CD14-positive monocyte (primary cell): ENCODE results near the gene ARHGAP44. TPM values are rescaled to one million over a fixed set of nuclear protein-coding genes. Genes with fewer than 3 reads are reported as not detected.

Experiments
- DNase-seq, 3 donors: peaks; one replicate each; pipeline ENCODE4 v3.0.0-alpha.2; 2011 to 2022
- H2AFZ ChIP-seq: 2 replicates; pipeline ENCODE4 v1.6.0; 2012; ENCODE audit warnings: mild to moderate bottlenecking, low read depth, low read length, inconsistent platforms; ENCODE audit not compliant: insufficient read depth, poor library complexity, severe bottlenecking
- H3K27ac ChIP-seq, 2 donors: 1 replicate in 1 of 2; 2 replicates in 1 of 2; pipeline ENCODE4 v1.5.1; 2012 to 2013; ENCODE audit warnings: low read length in 2 of 2, control low read depth in 1 of 2, inconsistent platforms in 1 of 2, low read depth in 1 of 2, mild to moderate bottlenecking in 1 of 2
- H3K27me3 ChIP-seq, 2 donors: one replicate each; pipeline versions ENCODE4 v1.6.0 to v1.6.1; 2011 to 2013; ENCODE audit warnings: low read length in 2 of 2; ENCODE audit not compliant: control insufficient read depth in 2 of 2, insufficient read depth in 2 of 2
- H3K36me3 ChIP-seq, 2 donors: replicated peaks in 1 of 2; 1 replicate in 1 of 2; 2 replicates in 1 of 2; pipeline versions ENCODE4 v1.5.1 to v1.6.1; 2012 to 2013; ENCODE audit warnings: low read length in 2 of 2, control low read depth in 1 of 2, inconsistent platforms in 1 of 2, mild to moderate bottlenecking in 1 of 2; ENCODE audit not compliant: insufficient read depth in 2 of 2, control insufficient read depth in 1 of 2
- H3K4me1 ChIP-seq, 2 donors: 1 replicate in 1 of 2; 2 replicates in 1 of 2; pipeline versions ENCODE4 v1.5.1 to v1.6.1; 2012 to 2013; ENCODE audit warnings: low read length in 2 of 2, control low read depth in 1 of 2, inconsistent platforms in 1 of 2, mild to moderate bottlenecking in 1 of 2, moderate library complexity in 1 of 2; ENCODE audit not compliant: insufficient read depth in 2 of 2, control insufficient read depth in 1 of 2
- H3K4me2 ChIP-seq: replicated peaks from 2 replicates; pipeline ENCODE3; 2012; ENCODE audit warnings: low read length, moderate library complexity, mild to moderate bottlenecking; ENCODE audit not compliant: poor library complexity, severe bottlenecking; ENCODE audit errors: extremely low read depth
- H3K4me3 ChIP-seq, 3 experiments: fragments of 200-600 bp in 1 of 3; sonication (generic) in 1 of 3; replicated peaks in 1 of 3; 1 replicate in 2 of 3; 2 replicates in 1 of 3; pipeline ENCODE4 v1.5.1; 2011 to 2013; ENCODE audit warnings: low read length in 3 of 3, mild to moderate bottlenecking in 3 of 3, control low read depth in 2 of 3, low read depth in 2 of 3, inconsistent platforms in 1 of 3, moderate library complexity in 1 of 3
- H3K79me2 ChIP-seq: 2 replicates; pipeline ENCODE4 v1.6.0; 2012; ENCODE audit warnings: mild to moderate bottlenecking, control low read depth, inconsistent platforms, low read length, moderate library complexity; ENCODE audit not compliant: insufficient read depth
- H3K9ac ChIP-seq: 2 replicates; pipeline ENCODE4 v1.6.0; 2017; ENCODE audit warnings: low read length, mild to moderate bottlenecking; ENCODE audit not compliant: insufficient read depth, poor library complexity, severe bottlenecking
- H3K9me3 ChIP-seq, 2 donors: replicated peaks in 1 of 2; 1 replicate in 1 of 2; 2 replicates in 1 of 2; pipeline versions ENCODE4 v1.5.1 to v1.6.1; 2012 to 2013; ENCODE audit warnings: low read length in 2 of 2, control low read depth in 1 of 2; ENCODE audit not compliant: control insufficient read depth in 1 of 2, insufficient read depth in 1 of 2
- H4K20me1 ChIP-seq: 2 replicates; pipeline ENCODE4 v1.6.0; 2012; ENCODE audit warnings: mild to moderate bottlenecking, low read length, control low read depth, moderate library complexity; ENCODE audit not compliant: insufficient read depth
- H3K27ac Mint-ChIP-seq, 7 donors: one replicate each; pipeline ENCODE4 v1.8.0; 2020; ENCODE audit warnings: mild to moderate bottlenecking in 7 of 7, mixed read lengths in 7 of 7, moderate library complexity in 6 of 7, inconsistent platforms in 2 of 7
- H3K27me3 Mint-ChIP-seq, 3 donors: one replicate each; pipeline ENCODE4 v1.8.0; 2021 to 2022; ENCODE audit warnings: low read depth in 3 of 3, mild to moderate bottlenecking in 3 of 3, mixed read lengths in 3 of 3, moderate library complexity in 3 of 3, inconsistent platforms in 1 of 3
- H3K36me3 Mint-ChIP-seq, 2 donors: one replicate each; pipeline ENCODE4 v1.8.0; 2020; ENCODE audit warnings: mixed read lengths in 2 of 2, inconsistent platforms in 1 of 2, mild to moderate bottlenecking in 1 of 2
- H3K4me1 Mint-ChIP-seq: one replicate; pipeline ENCODE4 v1.8.0; 2020; ENCODE audit warnings: mild to moderate bottlenecking, mixed read lengths
- H3K4me3 Mint-ChIP-seq, 2 donors: one replicate each; pipeline ENCODE4 v1.8.0; 2020; ENCODE audit warnings: mild to moderate bottlenecking in 2 of 2, mixed read lengths in 2 of 2, moderate library complexity in 1 of 2
- H3K9me3 Mint-ChIP-seq, 7 donors: one replicate each; pipeline ENCODE4 v1.8.0; 2020 to 2022; ENCODE audit warnings: mixed read lengths in 7 of 7, mild to moderate bottlenecking in 6 of 7, moderate library complexity in 6 of 7, inconsistent platforms in 2 of 7
- CTCF ChIP-seq: fragments of 200-600 bp; IDR thresholded peaks from one replicate; pipeline ENCODE4 v1.8.0; 2022; ENCODE audit warnings: antibody characterized with exemption, mild to moderate bottlenecking
- WGBS: methylation state at CpG from one replicate; pipeline ENCODE4 v1.1.5; 2013; ENCODE audit warnings: missing lambda C conversion rate; ENCODE audit not compliant: insufficient coverage; 5-methylcytosine and 5-hydroxymethylcytosine counted together
- intact Hi-C, 2 donors: fragments of 100-400 bp; cut with micrococcal nuclease; formaldehyde crosslinking; loops; one replicate each; pipeline versions ENCODE4 v1.15.0 to v1.15.1; 2023
- polyA plus RNA-seq, 3 donors: library from polyadenylated mRNA; depleted of rRNA in 1 of 3; unstranded in 2 of 3; stranded (reverse) in 1 of 3; fragments of 300-500 nt in 2 of 3; fragments of >200 nt in 1 of 3; fragmentation: Illumina TruSeq in 2 of 3; gene quantifications; 1 replicate in 2 of 3; 2 replicates in 1 of 3; pipeline ENCODE4 v1.2.3, GENCODE V29; 2012 to 2021

ARHGAP44 gene
- polyA plus RNA-seq, 3 donors: not detected

- Histone ChIP-seq H3K4me1 (peaks cover 0 to 4% of the 10 kb centered on the region in 2 donors), H3K4me3 (no peak overlapping the region), H2AFZ (no peak overlapping the region), H3K9me3 (no peaks in the 10 kb centered on the region), H3K27ac (no peak overlapping the region), H3K9ac (no peak overlapping the region), H3K27me3 (no peaks in the 10 kb centered on the region), H4K20me1 (no peaks in the 10 kb centered on the region), H3K36me3 (no peaks in the 10 kb centered on the region), H3K79me2 (no peaks in the 10 kb centered on the region), H3K4me2 (no peak overlapping the region)
- Mint-ChIP-seq H3K9me3 (peaks cover 0 to 4% (median 0%) of the 10 kb centered on the region in 7 donors), H3K4me3 (no peak overlapping the region), H3K4me1 (peaks cover 16% of the 10 kb centered on the region), H3K27me3 (peaks cover 0 to 8% (median 3%) of the 10 kb centered on the region in 3 donors), H3K27ac (peak overlapping the region in 2 of 7 donors; percentile 24 to 73), H3K36me3 (no peaks in the 10 kb centered on the region)
- no peak for TF ChIP-seq CTCF
- intact Hi-C loops: no loop called here
- no peak for DNase-seq
These were observed 236.4 kb downstream of the ARHGAP44 start for GRCh38 chr17:13025687-13026086.

- Histone ChIP-seq H4K20me1 (no peaks in the 10 kb centered on the region), H3K36me3 (no peaks in the 10 kb centered on the region), H3K9me3 (no peaks in the 10 kb centered on the region), H3K27me3 (no peaks in the 10 kb centered on the region), H3K4me2 (no peak overlapping the region), H3K79me2 (no peaks in the 10 kb centered on the region), H3K9ac (no peak overlapping the region), H3K27ac (no peak overlapping the region), H2AFZ (no peak overlapping the region), H3K4me3 (no peak overlapping the region), H3K4me1 (peaks cover 0 to 7% of the 10 kb centered on the region in 2 donors)
- H3K4me1 Mint-ChIP-seq: peaks cover 19% of the 10 kb centered on the region
- no peak overlapping the region for H3K4me3 Mint-ChIP-seq
- intact Hi-C loops: no loop called here
- H3K9me3 Mint-ChIP-seq: peaks cover 0 to 5% (median 0%) of the 10 kb centered on the region in 7 donors
- WGBS: 96% methylated on average over 3 of the region's 5 CpGs
- no peak for DNase-seq
- no peak for TF ChIP-seq CTCF
- H3K27ac Mint-ChIP-seq: no peak overlapping the region
- no peaks in the 10 kb centered on the region for H3K36me3 Mint-ChIP-seq
- peaks cover 0 to 8% (median 3%) of the 10 kb centered on the region in 3 donors for H3K27me3 Mint-ChIP-seq
These were observed 237.9 kb downstream of the ARHGAP44 start for GRCh38 chr17:13027246-13027645.
